ENCODE data around the gene ICAM3. TPM values are rescaled to one million over a fixed set of nuclear protein-coding genes. Genes with fewer than 3 reads are reported as not detected.

The ICAM3 gene
- total RNA-seq, 1 experiment from 2014 or later = 28.3 TPM

- WGBS (ENCODE audit: extremely low coverage, insufficient read length, low lambda C conversion rate) = no CpG with 5 or more reads among the region's 14 CpGs
- Histone ChIP-seq H2BK120ac (ENCODE audit: low read depth, low read length, poor library complexity, severe bottlenecking) (no peak overlapping the region), H3K4me2 (ENCODE audit: insufficient read depth, insufficient read length, low read length) (no peak overlapping the region), H3K14ac (ENCODE audit: insufficient read depth, low read length) (no peak overlapping the region), H3K56ac (ENCODE audit: insufficient read length, low read depth, low read length) (no peak overlapping the region), H4K8ac (replicated peaks; ENCODE audit: insufficient read length, low read depth, low read length) (no peak overlapping the region), H3K9ac (ENCODE audit: extremely low read depth, insufficient read length, low read length) (no peak overlapping the region), H3K79me1 (ENCODE audit: insufficient read depth, low read depth, low read length, poor library complexity, severe bottlenecking) (no peaks in the 10 kb centered on the region), H3K79me2 (ENCODE audit: insufficient read depth, low read length) (no peaks in the 10 kb centered on the region), H2BK15ac (ENCODE audit: low read depth, low read length) (no peak overlapping the region), H3K4ac (ENCODE audit: low read depth, low read length) (no peak overlapping the region), H3T11ph (ENCODE audit: low read length) (no peak overlapping the region), H2AFZ (ENCODE audit: low read length) (no peak overlapping the region), H2BK20ac (ENCODE audit: low read depth, low read length, poor library complexity, severe bottlenecking) (no peak overlapping the region), H4K5ac (ENCODE audit: insufficient read length, low read depth, low read length) (no peak overlapping the region), H3K4me1 (ENCODE audit: insufficient read depth, low read length) (no peaks in the 10 kb centered on the region), H2AK5ac (ENCODE audit: insufficient read length, low read length) (no peak overlapping the region), H3K23me2 (ENCODE audit: insufficient read length, low read depth, low read length, poor library complexity, severe bottlenecking) (peaks cover 11% of the 10 kb centered on the region), H2BK12ac (ENCODE audit: insufficient read length, low read depth, low read length) (no peak overlapping the region), H4K20me1 (ENCODE audit: control insufficient read depth, insufficient read depth, insufficient read length) (no peaks in the 10 kb centered on the region), H3K27ac (ENCODE audit: insufficient read length, low read depth, low read length) (no peak overlapping the region), H3K23ac (ENCODE audit: insufficient read length, low read depth, low read length) (no peak overlapping the region), H2BK5ac (ENCODE audit: insufficient read length, low read length) (no peak overlapping the region), H3K9me3 (ENCODE audit: control insufficient read depth, low read depth, low read length) (no peaks in the 10 kb centered on the region), H3K18ac (ENCODE audit: insufficient read length, low read depth, low read length) (no peak overlapping the region), H3K27me3 (ENCODE audit: insufficient read depth, low read length) (peaks cover 13% of the 10 kb centered on the region; the same call in 1 of the 2 replicates), H4K91ac (ENCODE audit: insufficient read length, low read depth, low read length) (no peak overlapping the region)
- H3K4me3 Mint-ChIP-seq = peak overlapping the region in 1 of 2 experiments; percentile 29; a peak in 2 of 5 replicates
- DNase-seq = no peak
- H3K36me3 Mint-ChIP-seq (ENCODE audit: insufficient read depth in 1 of 3, low read depth in 3 of 3) = peaks cover 0 to 9% (median 5%) of the 10 kb centered on the region in 3 experiments; a peak in 5 of 7 replicates
- no peak overlapping the region for H3K27ac Mint-ChIP-seq
- TF ChIP-seq CTCF (conservative IDR thresholded peaks at IDR 0.05) = no peak
- no peaks in the 10 kb centered on the region for H3K9me3 Mint-ChIP-seq
- H3K4me1 Mint-ChIP-seq = peaks cover 4 to 8% of the 10 kb centered on the region in 2 experiments
- H3K27me3 Mint-ChIP-seq (ENCODE audit: low read depth) = peaks cover 55% of the 10 kb centered on the region
Observed at GRCh38 chr19:10299545-10300458, 39.6 kb downstream of the ICAM3 start.

All from H9 (cell line).